ENCODE measurements around the gene CCDC102A. TPM values are rescaled to one million over a fixed set of nuclear protein-coding genes. Genes with fewer than 3 reads are reported as not detected.
"Not testable (repeated sequence)": the region's sequence is repeated elsewhere in the genome, so short reads cannot be mapped to it uniquely, and the experiment has no call there.

Gene CCDC102A
- total RNA-seq, 4 donors from 2014 or later = 13.1 to 34.9 (median 18.9) TPM

DNA sequence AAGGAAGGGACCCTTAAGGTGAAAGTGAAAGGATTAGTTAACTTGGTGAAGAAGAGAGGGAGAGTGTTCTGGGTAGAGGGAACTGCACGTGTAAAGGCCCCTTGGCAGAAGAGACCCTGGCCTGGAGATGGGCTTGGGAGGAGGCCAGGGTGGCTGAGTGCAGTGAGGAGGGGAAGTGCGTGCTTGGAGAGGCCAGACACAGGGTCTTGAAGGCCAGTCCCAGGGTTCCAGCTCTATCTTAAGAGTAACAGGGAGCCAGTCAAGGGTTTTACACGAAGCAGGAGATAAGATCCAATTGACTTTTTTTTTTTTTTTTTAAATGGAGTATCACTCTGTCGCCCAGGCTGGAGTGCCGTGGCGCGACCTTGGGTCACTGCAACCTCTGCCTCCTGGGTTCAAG, 34.9 kb downstream of the CCDC102A start:
- no peaks in the 10 kb centered on the region for H3K9me3 ChIP-seq
- no peak for TF ChIP-seq POLR2A (IDR thresholded peaks at IDR 0.05)
- TF ChIP-seq, protein P1, sequence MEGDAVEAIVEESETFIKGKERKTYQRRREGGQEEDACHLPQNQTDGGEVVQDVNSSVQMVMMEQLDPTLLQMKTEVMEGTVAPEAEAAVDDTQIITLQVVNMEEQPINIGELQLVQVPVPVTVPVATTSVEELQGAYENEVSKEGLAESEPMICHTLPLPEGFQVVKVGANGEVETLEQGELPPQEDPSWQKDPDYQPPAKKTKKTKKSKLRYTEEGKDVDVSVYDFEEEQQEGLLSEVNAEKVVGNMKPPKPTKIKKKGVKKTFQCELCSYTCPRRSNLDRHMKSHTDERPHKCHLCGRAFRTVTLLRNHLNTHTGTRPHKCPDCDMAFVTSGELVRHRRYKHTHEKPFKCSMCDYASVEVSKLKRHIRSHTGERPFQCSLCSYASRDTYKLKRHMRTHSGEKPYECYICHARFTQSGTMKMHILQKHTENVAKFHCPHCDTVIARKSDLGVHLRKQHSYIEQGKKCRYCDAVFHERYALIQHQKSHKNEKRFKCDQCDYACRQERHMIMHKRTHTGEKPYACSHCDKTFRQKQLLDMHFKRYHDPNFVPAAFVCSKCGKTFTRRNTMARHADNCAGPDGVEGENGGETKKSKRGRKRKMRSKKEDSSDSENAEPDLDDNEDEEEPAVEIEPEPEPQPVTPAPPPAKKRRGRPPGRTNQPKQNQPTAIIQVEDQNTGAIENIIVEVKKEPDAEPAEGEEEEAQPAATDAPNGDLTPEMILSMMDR (IDR thresholded peaks at IDR 0.05) = no peak
- WGBS, 2 donors = 71 to 78% methylated on average over 7 of the region's 7 CpGs
- no peak overlapping the region for H3K4me3 ChIP-seq (replicated peaks in 1 of 3)
- DNase-seq = no peak
- no peaks in the 10 kb centered on the region for H3K27me3 ChIP-seq
- intact Hi-C loops (cut with DNase I) = no loop called here
- H3K27ac ChIP-seq = no peak overlapping the region
- H3K4me1 ChIP-seq = no peaks in the 10 kb centered on the region
- no peaks in the 10 kb centered on the region for H3K36me3 ChIP-seq

DNA sequence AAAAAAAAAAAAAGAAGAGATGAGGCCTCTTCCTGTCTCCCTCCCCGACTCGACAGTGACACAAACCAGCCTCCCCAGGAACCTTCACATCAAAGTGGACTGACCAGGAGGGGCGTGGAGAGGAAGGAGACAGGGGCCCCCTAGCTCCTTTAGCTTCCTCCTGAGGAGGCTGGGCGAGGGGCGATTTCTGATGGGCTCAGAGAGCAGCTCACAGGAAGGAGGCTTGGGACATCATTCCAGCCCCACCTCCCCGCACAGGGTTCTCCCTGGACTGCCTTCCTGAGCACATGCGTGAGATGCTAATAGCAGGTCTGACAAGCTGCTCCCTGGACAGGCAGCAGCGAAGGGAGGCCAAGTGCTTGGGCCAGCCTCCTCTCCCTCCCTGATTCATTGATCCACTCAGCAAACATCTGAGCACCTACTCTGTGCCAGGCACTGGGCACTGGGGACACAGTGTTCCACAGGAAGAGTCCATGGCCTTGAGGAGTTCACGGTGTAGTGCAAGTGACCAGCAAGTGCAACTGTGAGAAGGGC, 35.7 kb downstream of the CCDC102A start:
- no peak for DNase-seq
- WGBS, 2 donors = 66 to 67% methylated on average over 7 to 9 of the region's 9 CpGs
- no peak for TF ChIP-seq POLR2A (IDR thresholded peaks at IDR 0.05)
- TF ChIP-seq, protein P1 (IDR thresholded peaks at IDR 0.05) = no peak
- intact Hi-C loops (cut with DNase I) = no loop called here
- Histone ChIP-seq H3K9me3 (no peaks in the 10 kb centered on the region), H3K4me1 (no peaks in the 10 kb centered on the region), H3K27ac (no peak overlapping the region), H3K36me3 (no peaks in the 10 kb centered on the region), H3K4me3 (replicated peaks in 1 of 3) (no peak overlapping the region), H3K27me3 (no peaks in the 10 kb centered on the region)

DNA sequence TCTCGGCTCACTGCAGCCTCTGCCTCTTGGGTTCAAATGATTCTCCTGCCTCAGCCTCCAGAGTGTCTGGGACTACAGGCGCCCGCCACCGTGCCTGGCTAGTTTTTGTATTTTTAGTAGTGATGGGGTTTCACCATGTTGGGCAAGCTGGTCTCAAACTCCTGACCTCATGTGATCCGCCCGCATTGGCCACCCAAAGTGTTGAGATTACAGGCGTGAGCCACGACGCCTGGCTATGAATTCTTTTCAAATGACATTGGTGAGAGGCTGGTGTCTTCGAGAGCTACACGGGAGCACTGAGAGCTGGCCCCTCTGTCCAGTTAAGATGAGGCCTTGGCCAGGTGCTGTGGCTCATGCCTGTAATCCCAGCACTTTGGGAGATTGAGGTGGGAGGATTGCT, 36.4 kb downstream of the CCDC102A start:
- H3K4me1 ChIP-seq; H3K4me3 ChIP-seq (replicated peaks in 1 of 3); H3K27ac ChIP-seq; H3K36me3 ChIP-seq; DNase-seq; H3K9me3 ChIP-seq; H3K27me3 ChIP-seq; intact Hi-C loops (cut with DNase I): not testable (repeated sequence)
- WGBS, 2 donors = 90 to 94% methylated on average over 11 of the region's 11 CpGs

DNA sequence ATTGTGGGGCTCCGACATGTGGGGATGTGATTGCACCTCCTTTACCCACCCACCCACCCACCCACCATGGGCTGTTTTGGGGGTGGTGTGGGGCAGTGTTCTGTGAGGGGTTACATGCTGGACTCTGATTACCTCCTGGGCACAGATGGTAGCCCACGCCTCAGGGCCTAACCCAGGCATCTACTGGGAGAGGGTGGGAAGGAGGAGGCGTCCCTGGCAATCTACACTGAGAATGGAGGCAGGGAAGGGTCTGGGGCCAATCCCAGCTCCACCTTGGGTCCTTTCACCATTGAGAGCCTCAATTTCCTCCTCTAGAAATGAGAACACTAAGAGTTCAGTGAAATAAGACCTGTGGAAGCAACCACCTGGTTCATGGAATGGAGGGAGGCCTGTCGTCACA, 38.3 kb downstream of the CCDC102A start:
- intact Hi-C loops (cut with DNase I) = no loop called here
- H3K27ac ChIP-seq = no peak overlapping the region
- no peaks in the 10 kb centered on the region for H3K9me3 ChIP-seq
- no peak overlapping the region for H3K4me3 ChIP-seq (replicated peaks in 1 of 3)
- H3K36me3 ChIP-seq = no peaks in the 10 kb centered on the region
- WGBS, 2 donors = 92 to 97% methylated on average over 4 of the region's 4 CpGs
- H3K4me1 ChIP-seq = no peaks in the 10 kb centered on the region
- no peak for TF ChIP-seq POLR2A (IDR thresholded peaks at IDR 0.05)
- TF ChIP-seq, protein P1 (IDR thresholded peaks at IDR 0.05) = no peak
- no peak for DNase-seq
- H3K27me3 ChIP-seq = no peaks in the 10 kb centered on the region

DNA sequence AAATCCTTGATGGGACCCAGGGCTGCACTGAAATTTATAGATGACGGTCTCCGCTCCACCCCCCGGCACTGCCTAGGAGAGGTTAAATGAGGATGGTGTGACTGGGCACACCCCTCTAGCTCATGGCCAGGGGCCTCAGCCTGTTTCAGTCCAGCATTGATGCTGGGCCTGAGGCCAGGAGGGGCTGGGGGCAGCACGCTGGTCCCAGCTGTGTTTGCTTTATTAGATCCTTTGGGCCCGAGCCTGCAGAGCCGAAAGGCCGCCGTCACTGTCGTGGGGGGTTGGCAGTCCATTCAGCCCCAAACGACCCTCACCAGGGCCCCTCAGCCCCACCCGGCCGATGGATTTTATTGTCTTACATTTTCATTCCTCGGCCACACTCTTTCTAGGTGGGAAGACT, 39.2 kb downstream of the CCDC102A start:
- H3K27me3 ChIP-seq = no peaks in the 10 kb centered on the region
- no peak for DNase-seq

More for the DNA sequence above, 39.2 kb downstream of the CCDC102A start:
- no peak overlapping the region for H3K27ac ChIP-seq
- intact Hi-C loops (cut with DNase I) = no loop called here
- H3K4me3 ChIP-seq (replicated peaks in 1 of 3) = no peak overlapping the region
- H3K9me3 ChIP-seq = no peaks in the 10 kb centered on the region
- WGBS, 2 donors = 81 to 86% methylated on average over 10 to 13 of the region's 13 CpGs
- H3K36me3 ChIP-seq = no peaks in the 10 kb centered on the region
- TF ChIP-seq, protein P1 (IDR thresholded peaks at IDR 0.05) = no peak
- TF ChIP-seq POLR2A (IDR thresholded peaks at IDR 0.05) = no peak
- no peaks in the 10 kb centered on the region for H3K4me1 ChIP-seq

Measured in thyroid gland (tissue), 4 donors.